Skeletal muscle satellite cell (primary cell): Measurements from ENCODE around the gene CHD5.
"Not testable (repeated sequence)": the region's sequence is repeated elsewhere in the genome, so short reads cannot be mapped to it uniquely, and the experiment has no call there.

Experiments used
- H3K27me3 ChIP-seq: 2 replicates; pipeline ENCODE4 v1.7.0; 2013; ENCODE audit warnings: low read length; ENCODE audit not compliant: control insufficient read depth, insufficient read depth
- H3K36me3 ChIP-seq: 2 replicates; pipeline ENCODE4 v1.7.0; 2013; ENCODE audit warnings: mild to moderate bottlenecking, control low read depth, low read length; ENCODE audit not compliant: insufficient read depth
- H3K4me1 ChIP-seq: 2 replicates; pipeline ENCODE4 v1.7.0; 2013; ENCODE audit warnings: low read length; ENCODE audit not compliant: control insufficient read depth, insufficient read depth
- H3K4me2 ChIP-seq: 2 replicates; pipeline ENCODE4 v1.7.0; 2013; ENCODE audit warnings: mild to moderate bottlenecking, low read length
- H3K4me3 ChIP-seq: 2 replicates; pipeline ENCODE4 v1.7.0; 2013; ENCODE audit warnings: low read length
- H3K9ac ChIP-seq: 2 replicates; pipeline ENCODE4 v1.7.0; 2013; ENCODE audit warnings: mild to moderate bottlenecking, low read depth, low read length, moderate library complexity
- H3K9me3 ChIP-seq: replicated peaks from 2 replicates; pipeline ENCODE4 v1.7.0; 2013; ENCODE audit warnings: mild to moderate bottlenecking, control low read depth, low read length

The CHD5 gene

GRCh38 chr1:6073480-6074053, 106.6 kb downstream of the CHD5 start:
- Histone ChIP-seq H3K4me2 (no peak overlapping the region), H3K27me3 (peaks cover 48% of the 10 kb centered on the region), H3K9ac (no peak overlapping the region), H3K4me3 (no peak overlapping the region), H3K36me3 (no peaks in the 10 kb centered on the region), H3K4me1 (no peaks in the 10 kb centered on the region), H3K9me3 (no peaks in the 10 kb centered on the region)

DNA sequence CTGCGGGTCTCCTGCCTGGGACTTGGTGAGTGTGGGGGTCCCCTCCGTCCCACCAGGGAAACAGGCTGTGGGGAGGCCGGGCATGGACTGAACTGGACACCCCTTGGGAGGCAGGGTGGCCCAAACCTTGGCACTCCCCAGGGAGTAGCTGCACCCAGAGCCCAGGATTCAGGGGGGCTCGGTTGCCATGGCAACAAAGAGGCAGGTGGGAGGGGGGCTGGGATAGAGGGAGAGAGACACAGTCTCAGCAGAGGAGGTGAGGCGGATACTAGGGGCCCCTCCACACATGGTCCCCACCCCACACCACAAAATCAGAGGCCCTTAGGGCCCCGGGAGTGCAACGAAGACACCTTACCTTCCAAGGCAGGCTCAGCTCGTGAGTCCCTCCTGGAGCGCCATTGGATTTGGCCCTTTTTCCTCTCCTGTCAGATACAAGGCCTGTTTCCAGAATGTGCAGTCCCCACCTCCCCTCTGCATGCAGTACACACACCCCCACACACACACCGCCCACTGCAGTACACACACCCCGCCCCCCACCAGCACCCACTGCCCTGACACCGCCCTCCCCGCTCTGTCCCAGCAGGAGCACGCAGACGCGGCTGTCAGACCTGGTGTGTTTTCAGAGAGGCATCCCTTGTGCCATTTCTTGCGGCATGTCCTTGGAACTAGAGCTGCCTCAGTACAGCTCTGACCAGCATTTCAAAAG, 107.2 kb downstream of the CHD5 start:
- Histone ChIP-seq H3K27me3 (peaks cover 46% of the 10 kb centered on the region), H3K9me3 (no peaks in the 10 kb centered on the region), H3K9ac (no peak overlapping the region), H3K36me3 (no peaks in the 10 kb centered on the region), H3K4me3 (no peak overlapping the region), H3K4me1 (no peaks in the 10 kb centered on the region), H3K4me2 (no peak overlapping the region)

DNA sequence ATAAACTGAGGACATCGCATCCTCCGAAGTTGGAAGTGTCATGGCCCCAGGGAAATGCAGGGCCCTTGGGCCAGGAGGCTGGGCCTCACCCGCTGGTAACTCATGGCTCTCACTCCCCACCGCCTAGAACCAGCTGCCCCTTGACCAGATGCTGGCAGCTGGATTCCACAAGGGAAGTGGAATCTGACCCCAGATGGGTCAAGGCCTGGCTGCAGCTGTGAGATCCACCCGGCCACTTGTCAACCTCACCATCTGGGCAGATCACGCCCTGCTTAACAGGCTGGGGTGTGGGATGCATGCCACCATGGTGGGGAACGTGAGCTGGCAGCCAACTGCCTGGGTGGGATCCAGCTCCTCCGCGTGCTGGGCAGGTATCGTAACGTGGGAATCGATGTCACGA, 108.9 kb downstream of the CHD5 start:
- H3K4me3 ChIP-seq, result no peak overlapping the region
- H3K9ac ChIP-seq, result no peak overlapping the region
- no peaks in the 10 kb centered on the region for H3K4me1 ChIP-seq
- H3K36me3 ChIP-seq, result no peaks in the 10 kb centered on the region
- no peaks in the 10 kb centered on the region for H3K9me3 ChIP-seq
- H3K4me2 ChIP-seq, result no peak overlapping the region
- peaks cover 55% of the 10 kb centered on the region for H3K27me3 ChIP-seq

GRCh38 chr1:6070450-6070974, 109.6 kb downstream of the CHD5 start:
- H3K4me2 ChIP-seq, result no peak overlapping the region
- no peaks in the 10 kb centered on the region for H3K4me1 ChIP-seq
- peaks cover 62% of the 10 kb centered on the region for H3K27me3 ChIP-seq
- H3K9me3 ChIP-seq, result no peaks in the 10 kb centered on the region
- no peaks in the 10 kb centered on the region for H3K36me3 ChIP-seq
- H3K9ac ChIP-seq, result no peak overlapping the region
- H3K4me3 ChIP-seq, result no peak overlapping the region

DNA sequence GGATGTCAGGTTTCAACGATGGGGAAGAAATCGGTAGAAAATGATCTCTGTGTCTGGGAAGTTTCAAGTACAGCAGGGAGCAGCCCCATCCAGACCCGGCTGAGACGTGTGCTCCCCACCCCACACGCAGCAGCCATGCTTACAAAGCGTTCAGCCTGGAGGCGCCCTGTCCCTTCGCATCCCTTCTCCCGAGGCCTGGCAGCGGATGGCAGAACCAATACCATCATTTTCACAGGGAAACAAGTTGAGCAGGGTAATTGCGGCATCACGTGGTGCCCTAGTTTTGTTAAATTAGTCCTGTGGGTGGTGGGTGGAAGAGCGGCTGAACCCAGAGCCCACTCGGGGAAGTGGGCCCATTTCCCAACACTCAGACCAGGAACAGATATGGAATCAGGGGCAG, 110.5 kb downstream of the CHD5 start:
- Histone ChIP-seq H3K36me3 (no peaks in the 10 kb centered on the region), H3K4me2 (no peak overlapping the region), H3K9ac (no peak overlapping the region), H3K9me3 (no peaks in the 10 kb centered on the region), H3K4me1 (no peaks in the 10 kb centered on the region), H3K27me3 (peaks cover 72% of the 10 kb centered on the region), H3K4me3 (no peak overlapping the region)

DNA sequence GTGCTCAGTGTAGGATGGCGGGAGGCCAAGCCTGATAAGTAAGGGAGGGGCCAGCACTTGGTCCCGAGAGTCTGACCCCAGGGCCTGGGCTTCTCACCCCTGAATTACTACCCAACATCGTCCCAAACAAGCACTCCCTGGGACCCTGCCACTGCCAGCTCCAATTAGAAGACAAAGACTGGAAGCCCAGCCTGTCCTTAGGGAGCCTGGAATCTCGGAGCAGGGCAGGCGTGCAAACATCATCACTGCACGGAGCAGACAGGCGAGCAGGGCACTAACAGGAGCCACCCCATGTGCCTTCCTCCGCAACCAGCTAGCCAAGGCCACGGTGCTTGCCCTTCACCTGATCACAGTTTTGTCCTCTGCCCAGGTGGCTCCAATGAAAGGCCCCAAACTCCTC, 111.2 kb downstream of the CHD5 start:
- no peak overlapping the region for H3K4me3 ChIP-seq
- no peaks in the 10 kb centered on the region for H3K36me3 ChIP-seq
- no peak overlapping the region for H3K4me2 ChIP-seq
- H3K9me3 ChIP-seq, result no peaks in the 10 kb centered on the region
- peaks cover 75% of the 10 kb centered on the region for H3K27me3 ChIP-seq
- no peaks in the 10 kb centered on the region for H3K4me1 ChIP-seq
- no peak overlapping the region for H3K9ac ChIP-seq

GRCh38 chr1:6068073-6068472, 112.0 kb downstream of the CHD5 start:
- H3K9me3 ChIP-seq, result no peaks in the 10 kb centered on the region
- no peaks in the 10 kb centered on the region for H3K4me1 ChIP-seq
- no peak overlapping the region for H3K4me2 ChIP-seq
- no peaks in the 10 kb centered on the region for H3K36me3 ChIP-seq
- H3K4me3 ChIP-seq, result no peak overlapping the region
- peaks cover 79% of the 10 kb centered on the region for H3K27me3 ChIP-seq
- no peak overlapping the region for H3K9ac ChIP-seq

- no peaks in the 10 kb centered on the region for H3K4me1 ChIP-seq
- H3K36me3 ChIP-seq, result no peaks in the 10 kb centered on the region
- no peak overlapping the region for H3K4me2 ChIP-seq
- H3K9ac ChIP-seq, result no peak overlapping the region
- H3K9me3 ChIP-seq, result no peaks in the 10 kb centered on the region
- H3K27me3 ChIP-seq, result peaks cover 70% of the 10 kb centered on the region
- no peak overlapping the region for H3K4me3 ChIP-seq
Measured at GRCh38 chr1:6066680-6067079, 113.4 kb downstream of the CHD5 start.

GRCh38 chr1:6065093-6065858, 114.8 kb downstream of the CHD5 start:
- Histone ChIP-seq H3K9me3 (no peaks in the 10 kb centered on the region), H3K4me3 (no peak overlapping the region), H3K4me1 (no peaks in the 10 kb centered on the region), H3K4me2 (no peak overlapping the region), H3K27me3 (peaks cover 57% of the 10 kb centered on the region), H3K9ac (no peak overlapping the region), H3K36me3 (no peaks in the 10 kb centered on the region)

DNA sequence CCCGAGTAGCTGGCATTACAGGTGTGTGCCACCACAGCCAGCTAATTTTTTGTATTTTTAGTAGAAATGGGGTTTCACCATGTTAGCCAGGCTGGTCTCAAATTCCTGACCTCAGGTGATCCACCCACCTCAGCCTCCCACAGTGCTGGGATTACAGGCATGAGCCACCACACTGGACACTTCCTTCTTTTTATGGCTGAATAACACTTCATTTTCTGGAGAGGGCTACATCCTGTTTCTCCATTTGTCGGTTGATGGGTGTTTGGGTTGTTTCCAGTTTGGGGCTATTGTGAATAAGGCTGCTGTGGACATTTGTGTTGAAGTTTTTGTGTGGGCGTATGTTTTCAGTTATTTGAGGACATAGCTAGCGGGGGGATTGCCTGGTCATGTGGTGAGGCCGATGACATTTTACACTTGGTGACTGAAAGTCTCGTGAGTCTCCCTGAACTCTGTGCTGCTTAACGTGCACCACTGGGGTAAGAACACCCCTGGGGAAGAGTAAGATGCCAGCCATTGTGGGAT, 116.5 kb downstream of the CHD5 start:
- H3K4me1 ChIP-seq, H3K36me3 ChIP-seq, H3K4me2 ChIP-seq, H3K9me3 ChIP-seq, H3K9ac ChIP-seq, H3K4me3 ChIP-seq: not testable (repeated sequence)
- H3K27me3 ChIP-seq, result peaks cover 51% of the 10 kb centered on the region

DNA sequence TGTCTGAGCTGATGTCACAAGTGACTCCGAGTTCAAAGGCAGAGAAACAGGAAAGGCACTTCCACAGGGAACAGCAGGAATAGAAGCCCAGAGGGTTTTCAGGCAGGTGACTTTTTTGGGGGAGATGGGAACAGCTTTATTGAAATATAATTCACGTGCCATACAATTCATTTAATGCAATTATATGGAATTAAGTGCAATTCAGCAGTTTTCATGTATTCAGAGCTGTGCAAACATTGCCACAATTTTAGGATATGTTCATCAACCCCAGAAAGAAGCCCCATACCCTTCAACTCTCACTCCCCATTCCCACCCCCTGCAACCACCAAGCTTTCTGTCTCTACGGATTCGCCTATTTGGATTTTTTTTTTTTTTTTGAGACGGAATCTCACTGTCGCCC, 117.5 kb downstream of the CHD5 start:
- peaks cover 46% of the 10 kb centered on the region for H3K27me3 ChIP-seq
- no peaks in the 10 kb centered on the region for H3K9me3 ChIP-seq
- H3K4me1 ChIP-seq, result no peaks in the 10 kb centered on the region
- no peak overlapping the region for H3K4me3 ChIP-seq
- no peak overlapping the region for H3K4me2 ChIP-seq
- no peaks in the 10 kb centered on the region for H3K36me3 ChIP-seq
- no peak overlapping the region for H3K9ac ChIP-seq
